HL-60/S4 treated with phorbol 12-myristate 13-acetate at 8.2 ng/mL for 4 days and 3 days (cell line): ENCODE results near the gene SLIRP.
"Not testable (repeated sequence)": the region's sequence is repeated elsewhere in the genome, so short reads cannot be mapped to it uniquely, and the experiment has no call there.

ENCODE experiments used
- in situ Hi-C: fragments of 300-500 bp; cut with MboI; formaldehyde crosslinking; loops from 2 replicates; pipeline ENCODE4 v1.15.0; 2022; ENCODE audit warnings: low sequenced_read_pairs

Gene SLIRP

GRCh38 chr14:77707724-77708408 is at the start of gene SLIRP, which contains the start of gene ALKBH1:
Gene SLIRP, plus strand, starts transcription at chr14:77708103. Its CDS starts 9 bp downstream, at chr14:77708112.
Gene ALKBH1, minus strand, starts transcription at chr14:77708023. Its CDS starts 19 bp downstream, at chr14:77708004.
- in situ Hi-C loops = loop anchor here (25.0 kb wide), 1 partner anchor 246 kb away; the partner anchor contains the start of genes AHSA1 and VIPAS39

- in situ Hi-C loops = no loop called here
These were observed 48.1 kb upstream of the SLIRP start for GRCh38 chr14:77659831-77660230.

- in situ Hi-C loops = no loop called here
These were observed 47.1 kb upstream of the SLIRP start for GRCh38 chr14:77660754-77661153.

- in situ Hi-C loops = not testable (repeated sequence)
These were observed 46.3 kb upstream of the SLIRP start for GRCh38 chr14:77661562-77661961.

DNA sequence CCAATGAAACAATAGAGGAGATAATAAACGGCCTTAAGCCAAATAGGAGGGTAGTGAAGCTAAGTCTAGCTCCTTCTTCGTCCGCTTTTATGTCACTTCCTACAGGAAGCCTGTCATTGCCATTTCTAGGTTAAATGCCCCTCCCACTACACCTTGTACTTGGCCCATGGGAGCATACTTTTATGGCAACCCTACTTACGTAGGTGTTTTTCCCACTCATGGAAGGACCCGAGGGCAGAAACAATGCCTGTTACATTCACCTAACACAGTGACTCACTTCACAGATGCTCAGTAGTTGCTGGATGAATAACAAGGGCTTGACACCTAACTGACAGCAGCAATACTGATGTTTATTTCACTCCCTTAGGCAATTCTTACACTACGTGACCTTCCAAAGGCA is 44.6 kb upstream of the SLIRP start:
- in situ Hi-C loops = no loop called here

DNA sequence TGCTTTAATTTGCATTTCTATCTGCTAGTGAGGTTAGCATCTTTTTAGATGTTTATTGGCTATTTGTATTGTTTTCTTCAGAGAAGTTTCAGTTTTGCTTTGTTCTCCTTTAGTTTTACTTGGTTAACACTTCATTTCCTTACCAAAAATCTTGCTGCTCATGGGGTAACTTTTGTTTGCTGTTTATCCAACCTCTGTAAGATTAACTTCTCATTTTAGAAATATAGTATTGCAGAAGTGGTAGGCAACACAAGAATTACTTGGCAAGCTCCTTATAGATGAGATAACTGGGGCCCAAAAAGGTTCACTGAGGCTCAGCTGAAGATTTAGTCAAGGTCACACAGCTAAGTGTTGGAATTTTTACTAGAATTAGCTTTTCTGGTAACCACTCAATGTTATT is 40.6 kb upstream of the SLIRP start:
- in situ Hi-C loops = no loop called here

DNA sequence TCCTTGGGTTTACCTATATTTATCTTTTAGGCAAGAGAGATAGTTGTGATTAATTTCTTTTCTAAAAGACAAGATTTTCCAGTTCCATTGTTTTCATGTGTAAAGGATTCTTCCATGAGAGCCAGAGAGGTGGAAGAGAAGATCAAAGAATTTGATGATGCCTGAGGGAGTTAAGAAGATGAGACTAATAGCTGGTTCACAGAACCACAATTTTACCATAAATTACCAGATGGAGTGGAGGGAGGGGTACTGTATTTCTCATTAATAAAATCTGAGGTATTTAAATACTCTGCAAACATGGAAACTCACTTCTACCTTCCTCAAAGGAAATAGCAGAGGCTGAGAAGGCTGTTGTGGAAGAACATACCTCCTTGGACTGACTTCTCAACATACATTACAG is 34.7 kb upstream of the SLIRP start:
- in situ Hi-C loops = no loop called here

DNA sequence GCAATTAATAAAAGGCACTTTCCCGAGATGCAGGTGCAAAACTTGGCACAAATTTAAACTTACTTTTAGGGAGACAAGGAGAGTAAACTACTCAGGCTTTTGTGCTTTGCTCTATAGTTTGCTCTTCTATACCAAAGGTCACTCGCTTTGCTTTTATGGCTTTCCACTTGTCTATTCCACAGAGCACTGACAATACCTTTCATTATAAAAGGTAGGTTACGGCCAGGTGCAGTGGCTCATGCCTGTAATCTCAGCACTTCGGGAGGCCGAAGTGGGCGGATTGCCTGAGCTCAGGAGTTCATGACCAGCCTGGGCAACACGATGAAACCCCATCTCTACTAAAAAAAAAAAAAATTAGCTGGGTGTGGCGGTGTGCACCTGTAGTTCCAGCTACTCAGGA is 33.0 kb upstream of the SLIRP start:
- in situ Hi-C loops = no loop called here

- in situ Hi-C loops = no loop called here
These were observed 26.4 kb upstream of the SLIRP start for GRCh38 chr14:77681196-77682157.

DNA sequence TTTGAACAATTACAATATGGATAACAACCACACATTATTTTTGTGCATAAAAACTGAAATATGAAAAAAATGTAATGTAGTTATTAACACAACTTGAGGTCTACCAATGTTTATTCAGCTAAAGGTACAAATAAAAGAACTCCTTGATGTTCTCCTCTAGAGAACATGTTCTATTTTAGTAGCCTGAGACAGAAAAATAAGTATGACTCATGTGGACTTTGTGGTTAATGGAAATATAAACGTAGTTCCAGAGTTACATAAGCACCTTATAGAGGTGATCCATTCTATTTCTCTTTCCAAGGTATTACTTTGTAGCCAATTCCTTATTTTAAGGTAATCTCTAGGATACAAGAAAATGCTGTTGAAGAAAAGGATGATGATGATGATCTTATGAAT is 25.7 kb upstream of the SLIRP start:
- in situ Hi-C loops = no loop called here

DNA sequence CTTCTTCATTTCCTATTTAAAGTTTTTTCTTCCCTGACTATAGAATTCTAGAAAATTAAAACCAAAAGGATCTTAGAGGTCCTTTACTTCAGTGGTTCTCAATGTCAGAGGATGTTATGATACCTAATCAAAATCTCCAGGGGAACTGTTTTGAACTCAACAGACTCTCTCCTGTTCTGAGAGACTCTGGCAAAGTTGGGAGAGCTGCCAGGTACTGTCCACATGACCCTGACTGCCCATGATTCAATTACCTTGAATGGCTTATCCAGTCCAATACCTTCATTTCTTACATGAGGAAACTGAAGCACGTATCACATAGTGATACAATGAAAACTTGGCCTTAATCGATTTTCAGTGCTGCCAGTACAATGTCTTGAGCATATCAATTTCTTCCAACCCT is 16.6 kb upstream of the SLIRP start:
- in situ Hi-C loops = no loop called here

GRCh38 chr14:77707355-77707723 is 564 bp upstream of the SLIRP start:
- in situ Hi-C loops = loop anchor here (25.0 kb wide), 1 partner anchor 245 kb away; the partner anchor contains the start of genes AHSA1 and VIPAS39

DNA sequence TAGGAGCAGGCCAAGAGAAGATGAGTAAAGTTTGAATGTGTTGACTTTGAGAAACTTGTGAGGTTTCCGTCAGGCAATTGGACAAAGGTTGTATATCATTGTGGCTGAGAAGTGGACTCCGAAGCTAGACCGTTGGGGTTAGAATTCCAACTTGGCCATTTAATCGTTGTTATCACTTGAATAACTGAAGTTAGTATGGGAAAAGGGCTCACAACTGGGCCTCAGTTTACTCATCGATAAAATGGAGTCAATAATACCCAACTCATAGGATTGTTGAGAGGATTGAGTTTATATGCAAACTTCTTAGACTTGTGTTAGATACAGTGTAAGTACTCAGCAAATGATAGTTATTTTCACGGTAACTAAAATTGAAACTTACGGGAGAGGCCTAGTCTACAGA is 846 bp downstream of the SLIRP start:
- in situ Hi-C loops = loop anchor here (25.0 kb wide), 1 partner anchor 246 kb away; the partner anchor contains the start of genes AHSA1 and VIPAS39

GRCh38 chr14:77709412-77709811 is 1.5 kb downstream of the SLIRP start:
- in situ Hi-C loops = loop anchor here (25.0 kb wide), 1 partner anchor 247 kb away; the partner anchor contains the start of genes AHSA1 and VIPAS39

GRCh38 chr14:77710364-77710763 is 2.5 kb downstream of the SLIRP start:
- in situ Hi-C loops = loop anchor here (25.0 kb wide), 1 partner anchor 248 kb away; the partner anchor contains the start of genes AHSA1 and VIPAS39

- in situ Hi-C loops = loop anchor here (25.0 kb wide), 1 partner anchor 253 kb away; the partner anchor contains the start of genes AHSA1 and VIPAS39
These were observed 7.0 kb downstream of the SLIRP start for GRCh38 chr14:77714926-77715325.

DNA sequence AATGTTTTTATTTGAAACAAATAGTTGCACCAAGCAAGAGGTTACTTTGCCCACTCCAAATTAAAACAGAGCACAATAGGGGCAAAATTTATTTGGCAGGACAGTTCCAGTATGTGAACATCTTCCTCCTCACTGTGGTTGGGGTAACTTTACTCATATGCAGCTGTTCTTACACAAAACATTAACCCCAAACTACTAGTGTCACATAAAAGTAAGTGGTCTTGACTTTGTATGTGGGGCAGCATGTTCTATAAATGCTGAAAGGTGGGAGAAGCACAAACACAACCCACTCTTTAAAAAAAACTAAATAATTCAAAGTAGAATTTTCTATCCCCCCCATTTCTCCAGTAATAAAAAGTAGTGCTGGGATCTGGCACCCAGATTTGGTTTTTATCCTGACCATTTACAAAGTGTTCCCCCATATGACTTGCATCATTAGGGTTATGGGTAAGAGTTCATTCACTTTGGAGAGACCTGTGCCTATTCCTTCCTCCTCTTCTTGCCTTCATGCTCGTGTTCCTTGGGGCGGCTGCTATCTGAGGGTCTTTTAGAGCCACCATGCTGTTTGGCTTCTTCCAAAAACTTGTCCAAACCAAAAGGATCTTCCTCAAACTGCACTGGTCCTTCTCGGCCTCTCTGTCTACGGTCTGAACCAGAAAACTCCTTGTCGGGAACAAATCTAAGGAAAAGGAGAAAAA is 9.9 kb downstream of the SLIRP start:
- in situ Hi-C loops = loop anchor here (25.0 kb wide), 1 partner anchor 255 kb away; the partner anchor contains the start of genes AHSA1 and VIPAS39

DNA sequence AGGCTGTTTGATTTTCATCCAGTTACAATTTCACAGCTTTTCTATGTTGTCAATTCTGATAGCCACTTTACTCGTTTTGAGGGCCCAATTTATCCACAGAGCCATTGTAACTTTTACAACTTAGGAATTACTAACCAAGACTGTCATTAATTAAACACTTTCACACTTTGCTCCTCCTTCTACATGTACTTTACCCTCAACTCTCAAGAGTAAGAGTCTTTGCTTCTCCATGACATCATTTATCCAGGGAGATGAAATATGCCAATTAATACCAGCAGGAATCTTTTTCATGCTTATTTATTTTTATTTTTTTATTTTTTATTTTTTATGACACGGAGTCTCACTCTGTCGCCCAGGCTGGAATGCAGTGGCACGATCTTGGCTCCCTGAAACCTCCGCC is 13.5 kb downstream of the SLIRP start:
- in situ Hi-C loops = loop anchor here (25.0 kb wide), 1 partner anchor 259 kb away; the partner anchor contains the start of genes AHSA1 and VIPAS39

DNA sequence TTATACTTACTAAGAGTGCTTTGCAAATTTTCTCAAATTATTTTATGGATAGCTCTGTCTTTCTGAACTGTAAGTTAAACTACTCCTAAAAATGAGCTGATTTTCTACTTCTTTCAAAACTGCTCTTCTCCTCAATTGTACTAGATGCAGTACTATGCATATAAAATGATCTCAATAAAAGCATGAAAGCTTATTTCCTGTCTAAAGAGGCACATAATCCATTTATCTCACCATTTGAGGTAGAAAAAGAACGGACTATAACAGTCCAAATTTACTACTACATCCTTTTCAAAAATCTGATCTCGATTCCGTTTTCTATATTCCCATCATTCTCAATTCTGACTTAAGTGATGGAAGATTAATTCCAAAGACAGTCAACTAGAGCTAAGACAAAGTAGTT is 14.4 kb downstream of the SLIRP start:
- in situ Hi-C loops = loop anchor here (25.0 kb wide), 1 partner anchor 260 kb away; the partner anchor contains the start of genes AHSA1 and VIPAS39

DNA sequence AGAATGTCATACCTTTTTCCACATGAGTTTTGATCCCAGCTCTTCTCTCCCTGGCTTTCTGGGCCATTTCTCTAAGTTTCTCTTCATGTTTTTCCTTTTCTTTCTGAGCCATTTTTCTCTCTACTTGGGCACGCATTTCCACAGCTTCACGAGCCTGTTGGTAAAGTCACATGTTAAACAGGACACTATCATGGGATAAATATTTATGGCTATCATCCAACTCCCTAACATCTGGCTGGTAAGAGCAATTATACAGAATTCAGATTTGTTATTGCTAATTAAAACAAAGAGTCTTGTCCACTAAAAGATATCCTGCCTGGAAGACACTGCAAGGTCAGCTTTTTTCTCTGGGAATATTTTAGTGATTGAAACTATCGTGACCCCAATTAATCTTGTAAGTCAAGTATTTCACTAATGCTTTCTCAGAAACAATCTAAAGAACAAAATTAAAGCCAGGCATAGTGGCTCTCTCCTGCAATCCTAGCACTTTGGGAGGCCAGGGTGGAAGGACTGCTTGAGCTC is 23.1 kb downstream of the SLIRP start:
- in situ Hi-C loops = no loop called here
